Islet of Langerhans (tissue), 1 donor: ENCODE data around the gene LDLRAD3.
"Not testable (repeated sequence)": the region's sequence is repeated elsewhere in the genome, so short reads cannot be mapped to it uniquely, and the experiment has no call there.

Experiments
- FAIRE-seq: peaks from one replicate; lab custom pipeline; 2011; peaks lifted over from hg19 to GRCh38; lab: Jason Lieb, UNC

The LDLRAD3 gene

DNA sequence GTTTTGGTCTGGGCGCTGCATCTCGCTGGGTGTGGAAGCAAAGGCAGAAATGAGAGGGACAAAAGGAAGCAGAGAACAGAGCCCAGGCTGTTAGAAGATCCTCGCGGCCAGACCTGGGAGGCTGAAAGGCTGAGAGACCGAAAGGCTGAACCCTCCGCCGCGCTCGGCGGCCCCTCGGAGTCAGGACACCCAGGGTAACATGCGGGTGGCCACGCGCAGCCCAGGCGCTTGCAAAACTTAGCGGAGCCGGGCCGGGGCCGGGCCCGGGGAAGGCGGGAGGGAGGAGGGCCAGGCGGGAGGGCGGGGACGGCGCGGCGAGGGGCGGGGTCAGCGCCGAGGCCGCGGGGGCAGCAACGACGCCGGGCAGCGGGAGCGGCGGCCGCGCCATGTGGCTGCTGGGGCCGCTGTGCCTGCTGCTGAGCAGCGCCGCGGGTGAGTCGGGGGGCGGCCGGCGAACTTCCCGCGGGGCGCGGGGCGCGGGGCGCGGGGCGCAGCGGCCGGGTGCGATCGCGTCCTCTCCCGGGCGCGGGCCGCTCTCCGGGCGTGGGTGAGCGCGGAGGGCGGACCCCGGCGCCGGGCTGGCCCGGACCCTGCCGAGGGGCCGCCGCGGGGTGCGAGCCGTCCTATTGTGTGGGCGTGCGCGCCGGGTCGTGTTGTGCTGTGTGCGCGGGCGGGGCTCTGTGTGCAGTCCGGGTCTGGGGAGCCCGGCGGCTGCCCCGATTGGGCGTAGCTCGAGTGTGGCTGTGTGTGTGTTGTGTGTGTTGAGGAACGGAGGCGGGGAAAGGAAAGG lies at the start of gene LDLRAD3:
Gene LDLRAD3, plus strand, starts transcription at position 350 of the 790 bp plus-strand sequence. Its CDS starts 37 bp downstream, at position 387.
- no peak for FAIRE-seq

GRCh38 chr11:35897019-35897418 lies 46.8 kb upstream of the LDLRAD3 start:
- FAIRE-seq = no peak

- FAIRE-seq = no peak
Measured at GRCh38 chr11:35902961-35903360, 40.9 kb upstream of the LDLRAD3 start.

GRCh38 chr11:35905646-35906276 lies 38.1 kb upstream of the LDLRAD3 start:
- FAIRE-seq = no peak

- FAIRE-seq = no peak
Measured at GRCh38 chr11:35906277-35906661, 37.6 kb upstream of the LDLRAD3 start.

GRCh38 chr11:35906681-35907080 lies 37.2 kb upstream of the LDLRAD3 start:
- no peak for FAIRE-seq

- no peak for FAIRE-seq
Measured at GRCh38 chr11:35907648-35908431, 36.0 kb upstream of the LDLRAD3 start.

DNA sequence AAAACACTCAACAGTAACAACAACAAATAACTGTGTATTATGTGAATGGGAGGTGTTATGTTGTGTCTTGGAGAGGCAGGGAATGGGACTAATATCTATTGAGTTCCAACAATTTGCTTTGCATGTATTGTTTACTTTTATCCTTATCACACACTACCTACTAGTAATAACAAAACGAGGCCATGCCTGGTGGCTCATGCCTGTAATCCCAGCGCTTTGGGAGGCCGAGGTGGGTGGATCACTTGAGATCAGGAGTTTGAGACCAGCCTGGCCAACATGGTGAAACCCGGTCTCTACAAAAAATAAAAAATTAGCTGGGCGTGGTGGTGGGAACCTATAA lies 35.5 kb upstream of the LDLRAD3 start:
- FAIRE-seq = not testable (repeated sequence)

DNA sequence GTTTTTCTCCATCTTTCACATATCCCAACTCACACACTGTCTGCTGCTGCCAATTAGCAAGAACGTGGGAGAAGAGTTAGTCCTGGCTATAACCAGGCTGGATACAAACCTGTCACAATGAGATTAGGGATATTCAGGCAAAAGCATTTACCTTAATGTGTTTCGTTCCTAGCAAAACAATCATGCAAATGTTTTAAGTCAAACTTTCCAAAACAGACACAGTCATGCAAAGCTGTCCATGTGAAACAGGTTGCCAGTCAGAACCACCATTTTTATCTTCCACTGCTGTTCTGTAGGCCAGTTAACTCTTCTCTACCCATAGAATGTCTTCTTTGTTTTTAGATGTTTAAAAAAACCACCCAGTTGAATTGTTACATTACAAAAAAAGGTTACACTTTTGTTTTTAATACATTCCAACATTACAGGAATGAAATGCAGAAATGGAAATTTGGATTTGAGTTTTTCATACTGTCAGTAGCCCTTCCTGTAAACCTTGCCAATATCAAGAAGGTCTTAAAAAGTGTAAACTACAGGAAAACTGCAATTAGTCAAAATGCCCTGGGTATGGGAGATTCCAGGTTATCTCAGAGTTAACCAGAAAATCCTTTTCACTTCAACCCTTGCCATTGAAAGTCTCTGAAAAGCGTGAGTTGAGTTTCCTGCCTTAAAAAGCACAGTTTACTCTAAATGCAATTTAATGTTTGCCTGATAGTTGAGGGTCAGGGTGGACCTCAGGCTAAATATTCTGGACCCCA lies 34.2 kb upstream of the LDLRAD3 start:
- FAIRE-seq = no peak

DNA sequence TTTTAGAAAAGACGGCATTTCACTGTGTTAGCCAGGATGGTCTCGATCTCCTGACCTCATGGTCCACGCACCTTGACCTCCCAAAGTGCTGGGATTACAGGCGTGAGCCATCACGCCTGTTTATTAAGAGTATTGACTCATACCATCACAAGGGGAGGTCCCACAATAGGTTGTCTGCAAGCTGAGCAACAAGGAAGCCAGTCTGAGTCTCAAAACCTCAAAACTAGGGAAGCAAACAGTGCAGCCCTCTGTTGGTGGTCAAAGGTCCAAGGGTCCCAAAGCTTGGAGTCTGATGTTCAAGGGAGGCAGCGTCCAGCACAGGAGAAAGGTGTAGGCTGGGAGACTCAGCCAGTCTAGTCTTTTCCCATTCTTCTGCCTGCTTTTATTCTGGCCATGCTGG lies 32.8 kb upstream of the LDLRAD3 start:
- FAIRE-seq = no peak

GRCh38 chr11:35911616-35912165 lies 32.2 kb upstream of the LDLRAD3 start:
- FAIRE-seq = no peak

GRCh38 chr11:35912436-35912835 lies 31.4 kb upstream of the LDLRAD3 start:
- FAIRE-seq = not testable (repeated sequence)

DNA sequence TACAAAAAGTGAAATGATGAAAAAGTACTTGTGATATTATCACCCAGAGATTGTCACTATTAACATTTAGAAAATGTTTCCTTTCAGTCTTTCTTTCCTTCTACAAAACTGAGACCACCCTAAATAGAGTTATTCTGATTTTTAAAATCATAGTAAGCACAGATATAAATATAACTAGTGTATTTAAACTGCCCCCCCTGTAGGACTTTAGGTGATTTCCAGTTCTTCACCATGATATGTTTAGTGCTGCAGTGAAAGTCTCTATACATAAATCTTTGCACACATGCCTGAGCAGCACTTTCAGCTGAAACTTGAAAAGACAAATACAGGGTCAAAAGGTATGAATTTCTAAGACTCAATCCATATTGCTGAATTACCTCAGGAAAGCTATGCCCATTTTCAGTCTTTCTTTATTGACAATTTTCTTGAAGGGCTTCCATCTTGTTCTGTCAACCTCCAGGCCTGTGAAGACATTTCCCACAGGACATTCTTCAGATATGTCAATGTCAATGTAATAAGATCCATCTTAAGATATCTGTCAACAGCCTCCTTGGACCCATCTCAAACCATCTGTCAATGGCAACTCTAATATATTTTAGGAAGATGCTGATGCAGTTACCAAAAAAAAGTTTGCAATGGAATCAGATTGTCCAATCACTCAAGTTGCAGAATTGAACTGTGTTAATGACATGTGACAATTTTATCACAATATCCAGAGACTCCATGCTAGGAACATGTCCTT lies 30.8 kb upstream of the LDLRAD3 start:
- FAIRE-seq = no peak

DNA sequence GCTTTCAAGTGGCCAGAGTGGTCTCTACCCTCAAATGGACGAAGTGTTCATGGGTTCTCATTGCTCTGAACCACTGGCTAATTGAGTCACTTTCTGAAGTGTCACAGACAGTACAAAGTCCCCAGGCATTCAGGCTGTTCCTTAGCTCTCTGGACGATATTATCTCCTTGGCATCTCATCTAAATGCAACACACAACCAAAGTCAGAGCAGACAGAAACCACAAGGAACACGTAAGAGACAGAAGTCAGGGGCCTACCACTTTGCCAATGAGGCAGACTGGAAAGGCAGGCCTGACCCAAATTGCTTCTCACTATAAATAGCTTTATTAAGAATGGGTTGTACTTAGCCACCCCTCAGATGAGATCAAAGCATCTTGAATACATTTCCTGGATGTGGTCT lies 29.0 kb upstream of the LDLRAD3 start:
- no peak for FAIRE-seq

GRCh38 chr11:35916270-35916669 lies 27.6 kb upstream of the LDLRAD3 start:
- FAIRE-seq = no peak

DNA sequence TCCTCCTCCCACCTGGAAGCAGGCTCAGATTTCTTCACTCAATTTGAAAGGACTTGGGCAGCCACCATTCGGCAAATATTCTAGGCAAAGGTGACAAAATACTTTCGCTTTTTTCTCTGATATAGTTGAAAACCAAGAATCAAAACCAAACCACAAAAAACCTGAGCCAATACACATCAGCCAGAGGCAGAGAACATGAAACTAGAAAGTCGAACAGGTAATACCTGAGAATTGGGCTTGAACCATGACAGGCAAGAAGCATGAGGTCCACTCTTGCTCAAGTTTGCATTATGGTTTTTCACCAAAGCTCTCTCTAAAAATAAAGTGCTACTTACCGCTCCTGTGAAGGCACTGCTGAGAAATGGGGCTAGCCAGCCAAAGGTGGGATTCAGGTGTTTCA lies 26.2 kb upstream of the LDLRAD3 start:
- no peak for FAIRE-seq

- no peak for FAIRE-seq
Measured at GRCh38 chr11:35918716-35919115, 25.1 kb upstream of the LDLRAD3 start.

- no peak for FAIRE-seq
Measured at GRCh38 chr11:35919244-35919643, 24.6 kb upstream of the LDLRAD3 start.

GRCh38 chr11:35923452-35923851 lies 20.4 kb upstream of the LDLRAD3 start:
- FAIRE-seq = no peak

- FAIRE-seq = no peak
Measured at GRCh38 chr11:35924811-35925210, 19.1 kb upstream of the LDLRAD3 start.

DNA sequence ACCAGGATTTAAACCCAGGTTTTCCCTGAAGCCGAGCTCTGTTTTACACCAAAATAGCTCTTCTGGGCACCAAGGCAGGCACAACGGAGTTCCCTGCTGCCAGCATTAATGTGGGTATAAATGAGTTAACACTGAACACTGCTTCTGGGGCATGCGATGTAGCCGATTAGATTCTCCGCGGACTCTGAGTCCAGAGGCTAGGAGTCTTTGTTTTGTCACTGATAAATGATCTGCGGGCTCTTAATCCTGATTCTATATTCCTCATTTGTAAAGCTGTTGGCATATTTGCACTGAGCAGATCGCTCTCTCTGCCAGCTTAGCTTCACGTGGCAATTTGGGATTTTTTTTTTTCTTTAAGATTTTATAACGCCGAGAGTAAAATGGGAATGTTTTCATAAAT lies 16.8 kb upstream of the LDLRAD3 start:
- FAIRE-seq = no peak
